Raji (cell line): ENCODE results near the gene COL13A1.

Experiments
- POLR2A ChIP-seq: IDR thresholded peaks from 2 replicates; pipeline ENCODE4 v1.6.1; 2011; ENCODE audit warnings: low read depth, low read length, control low read depth; ENCODE audit not compliant: insufficient read depth

The COL13A1 gene

GRCh38 chr10:69845574-69846292 lies 44.0 kb downstream of the COL13A1 start:
- no peak for TF ChIP-seq POLR2A

DNA sequence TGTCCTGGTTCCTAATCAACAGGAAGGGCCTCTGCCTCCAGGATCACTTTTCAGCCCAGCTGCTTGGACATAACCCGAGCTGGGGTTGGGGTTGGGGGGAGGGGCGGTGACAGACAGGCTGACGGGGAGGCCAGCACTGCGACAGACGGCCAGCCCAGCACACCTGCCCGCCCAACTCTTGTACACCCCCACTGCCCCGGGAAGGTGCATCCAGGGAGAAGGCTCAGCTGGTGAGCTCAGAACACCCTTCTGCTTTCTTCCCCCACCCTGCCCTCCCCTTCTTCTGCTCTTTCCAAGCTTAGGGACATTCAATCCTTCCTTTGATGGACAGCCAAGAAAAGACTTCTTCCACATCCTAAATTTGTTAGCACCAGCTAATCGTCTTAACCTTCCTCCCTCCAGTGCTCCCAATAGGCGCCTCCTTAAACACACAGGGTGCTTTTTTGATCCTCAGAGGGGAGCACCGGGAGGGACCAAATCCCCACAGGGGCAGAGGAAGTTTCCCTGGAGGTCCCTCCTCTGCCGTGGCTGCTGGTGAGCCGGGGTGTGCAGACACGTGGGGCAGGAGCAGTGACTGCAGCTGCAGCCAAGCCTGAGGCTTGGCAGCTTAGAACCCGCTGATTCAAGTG lies 44.7 kb downstream of the COL13A1 start:
- TF ChIP-seq POLR2A = no peak

GRCh38 chr10:69847458-69847857 lies 45.8 kb downstream of the COL13A1 start:
- no peak for TF ChIP-seq POLR2A

DNA sequence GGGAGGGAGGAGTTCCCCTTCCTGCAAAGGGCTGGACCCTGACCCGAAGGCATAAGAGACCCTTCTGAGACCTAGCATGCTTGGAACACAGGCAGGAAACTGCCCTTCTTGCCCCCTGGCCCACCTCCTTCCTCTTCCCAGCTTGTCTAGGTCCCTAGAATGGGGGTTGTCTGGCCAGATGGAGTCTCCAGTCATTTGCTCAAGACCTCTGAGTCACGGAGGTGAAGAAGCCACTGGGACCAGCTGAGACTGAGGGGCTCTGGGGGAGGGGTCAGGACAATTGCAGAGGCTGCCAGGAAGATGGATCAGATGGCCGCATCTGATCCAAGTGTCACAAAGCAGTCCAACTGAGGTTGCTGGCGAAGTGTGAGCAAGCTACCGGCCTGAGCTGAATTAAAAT lies 46.2 kb downstream of the COL13A1 start:
- no peak for TF ChIP-seq POLR2A

DNA sequence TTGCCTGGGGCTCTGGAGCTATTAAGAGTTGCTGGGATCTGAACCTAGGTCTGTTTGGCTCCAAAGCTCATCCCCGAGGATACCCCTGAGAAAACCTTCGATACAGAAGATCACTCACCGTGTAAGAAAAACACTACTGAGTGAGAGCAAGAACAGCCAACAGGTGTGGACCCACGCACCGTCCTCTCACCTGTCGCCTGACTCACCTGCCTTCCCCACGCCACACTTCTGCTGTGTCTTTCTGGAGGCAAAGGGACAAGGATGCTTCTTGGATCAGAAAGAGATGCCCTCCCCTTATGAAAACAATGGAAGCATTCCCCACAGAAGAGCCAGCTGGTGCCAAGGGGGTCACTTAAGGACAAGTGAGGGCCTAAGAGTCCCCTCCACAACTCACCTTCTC lies 46.7 kb downstream of the COL13A1 start:
- no peak for TF ChIP-seq POLR2A

DNA sequence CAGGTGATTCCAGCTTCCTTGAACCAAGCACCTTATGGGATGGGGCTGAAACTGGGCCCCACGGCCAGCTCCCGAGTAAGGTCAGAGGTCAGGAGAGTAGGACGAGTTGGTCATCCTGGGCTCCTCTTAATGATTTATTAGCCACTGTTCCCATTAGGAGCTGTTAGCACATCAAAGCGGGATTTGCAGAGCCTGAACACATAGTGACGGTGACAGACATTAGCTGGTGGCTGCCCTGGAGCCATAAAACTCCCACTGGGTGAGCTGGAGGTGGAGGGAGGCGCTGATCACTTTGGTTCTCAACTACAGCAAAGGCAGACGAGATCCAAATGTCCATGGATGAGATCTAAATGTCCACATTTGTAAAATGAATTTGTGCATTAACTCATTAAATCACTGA lies 48.1 kb downstream of the COL13A1 start:
- no peak for TF ChIP-seq POLR2A

DNA sequence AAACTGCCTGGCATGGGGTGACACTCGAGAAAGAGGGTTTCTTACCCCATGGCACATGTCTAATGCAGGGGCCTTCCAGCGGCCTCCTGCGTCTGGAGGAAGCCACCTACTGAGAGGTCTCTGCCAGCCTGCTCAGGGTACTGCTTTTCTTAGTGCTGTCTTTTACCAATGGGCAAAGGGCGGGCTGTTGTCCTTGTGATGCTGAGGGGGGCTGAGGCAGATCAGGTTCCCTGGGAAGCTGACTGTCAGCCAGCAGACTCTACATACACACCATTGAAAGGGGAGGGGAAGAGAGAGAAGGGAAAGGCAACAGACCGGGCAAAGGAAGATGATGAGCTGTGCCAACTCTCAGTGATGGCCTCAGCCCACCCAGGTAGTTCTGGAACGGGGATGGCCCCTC lies 48.7 kb downstream of the COL13A1 start:
- no peak for TF ChIP-seq POLR2A

DNA sequence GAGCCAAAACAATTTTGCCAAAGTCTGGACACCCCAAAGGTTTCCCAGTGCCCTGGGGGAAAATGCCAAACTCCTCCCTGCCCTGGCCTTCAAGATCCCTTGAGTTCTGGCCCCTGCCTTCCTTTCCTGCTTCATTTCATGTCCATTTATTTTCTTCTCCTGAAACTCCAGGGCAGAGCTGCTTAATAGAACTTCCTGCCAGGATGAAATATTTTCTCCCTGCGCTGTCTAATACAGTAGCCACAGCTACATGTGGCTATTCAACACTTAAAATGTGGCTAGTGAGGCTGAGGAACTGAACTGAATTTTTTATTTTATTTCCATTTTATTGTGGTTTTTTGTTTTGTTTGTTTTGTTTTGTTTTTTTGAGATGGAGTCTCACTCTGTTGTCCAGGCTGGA lies 49.6 kb downstream of the COL13A1 start:
- TF ChIP-seq POLR2A = no peak

DNA sequence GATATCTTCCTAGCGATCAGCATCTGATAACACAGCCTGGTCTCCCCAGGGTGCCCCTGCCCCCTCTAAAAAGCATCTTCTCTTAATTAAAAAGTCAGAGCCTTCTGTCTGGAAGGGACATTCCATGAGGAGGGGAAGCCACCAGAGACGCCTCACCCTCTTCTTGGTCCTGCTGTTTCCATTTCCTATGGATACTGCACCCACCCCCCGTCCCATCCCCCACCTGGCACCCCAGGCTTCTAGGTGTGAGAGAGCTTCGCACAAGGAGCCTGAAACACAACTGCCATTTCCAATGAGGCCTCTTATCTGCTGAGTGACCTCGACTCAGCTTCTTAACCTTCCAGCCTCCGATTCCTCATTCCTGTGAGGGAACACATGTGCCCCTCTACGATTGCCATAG lies 51.4 kb downstream of the COL13A1 start:
- TF ChIP-seq POLR2A = no peak

DNA sequence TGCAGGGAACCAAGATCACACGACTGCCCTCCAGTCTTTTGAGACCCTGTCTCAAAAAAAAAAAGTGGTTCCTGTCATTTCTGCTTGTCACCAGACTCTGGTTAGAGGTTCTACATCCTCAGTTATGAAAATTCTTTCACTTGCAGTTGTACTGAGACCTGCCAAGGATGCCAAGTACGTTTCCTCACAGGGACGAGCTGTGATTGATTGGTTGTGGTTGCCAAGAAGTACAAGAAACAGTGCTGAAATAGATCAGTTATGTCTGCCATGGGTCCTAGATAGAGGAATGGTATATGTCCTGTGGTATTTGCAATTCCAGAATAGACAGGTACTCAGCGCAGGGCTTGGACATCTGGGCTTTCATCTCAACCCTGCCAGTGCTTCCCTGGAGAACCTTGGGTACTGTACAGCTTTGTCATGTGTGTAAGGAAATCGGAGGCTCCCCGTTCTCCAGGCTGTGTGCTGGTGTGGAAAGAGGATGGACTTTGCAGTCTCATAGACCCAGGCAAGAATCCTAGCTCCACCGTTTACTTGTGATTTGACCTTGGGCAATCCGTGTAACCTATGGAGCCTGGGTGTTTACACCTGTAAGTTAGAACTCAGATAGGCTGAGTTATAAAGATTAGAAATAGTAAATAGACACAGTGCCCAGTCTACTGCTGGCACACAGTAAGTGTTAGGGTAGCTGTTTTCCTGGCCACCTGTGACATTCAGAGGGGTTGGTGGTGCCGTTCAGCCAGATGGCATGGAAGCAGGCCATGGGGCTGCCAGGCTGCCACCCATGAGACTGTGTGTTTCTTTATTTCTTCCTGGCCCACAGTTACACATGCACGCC lies 53.0 kb downstream of the COL13A1 start:
- TF ChIP-seq POLR2A = no peak

GRCh38 chr10:69855346-69856111 lies 53.8 kb downstream of the COL13A1 start:
- no peak for TF ChIP-seq POLR2A

GRCh38 chr10:69856601-69857166 lies 55.0 kb downstream of the COL13A1 start:
- no peak for TF ChIP-seq POLR2A

DNA sequence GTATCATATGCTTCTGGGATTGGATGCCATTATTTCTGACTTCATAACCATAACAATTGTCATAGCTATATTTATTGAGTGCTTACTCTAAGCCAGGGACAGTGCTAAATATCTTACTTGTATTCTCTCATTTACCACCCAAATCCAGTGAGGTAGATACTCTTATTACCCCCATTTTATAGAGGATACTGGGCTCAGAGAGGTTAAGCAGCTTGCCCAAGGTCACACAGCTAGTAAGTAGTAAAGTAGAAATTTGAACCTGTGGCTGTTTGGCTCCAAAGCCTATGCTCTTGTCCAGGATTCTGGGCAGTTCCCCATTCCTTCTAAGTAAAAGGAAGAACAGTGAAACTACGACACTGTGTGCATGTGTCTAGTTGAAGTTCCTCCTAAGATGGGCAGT lies 56.5 kb downstream of the COL13A1 start:
- TF ChIP-seq POLR2A = no peak

- no peak for TF ChIP-seq POLR2A
Observed at GRCh38 chr10:69860271-69860670, 58.6 kb downstream of the COL13A1 start.

DNA sequence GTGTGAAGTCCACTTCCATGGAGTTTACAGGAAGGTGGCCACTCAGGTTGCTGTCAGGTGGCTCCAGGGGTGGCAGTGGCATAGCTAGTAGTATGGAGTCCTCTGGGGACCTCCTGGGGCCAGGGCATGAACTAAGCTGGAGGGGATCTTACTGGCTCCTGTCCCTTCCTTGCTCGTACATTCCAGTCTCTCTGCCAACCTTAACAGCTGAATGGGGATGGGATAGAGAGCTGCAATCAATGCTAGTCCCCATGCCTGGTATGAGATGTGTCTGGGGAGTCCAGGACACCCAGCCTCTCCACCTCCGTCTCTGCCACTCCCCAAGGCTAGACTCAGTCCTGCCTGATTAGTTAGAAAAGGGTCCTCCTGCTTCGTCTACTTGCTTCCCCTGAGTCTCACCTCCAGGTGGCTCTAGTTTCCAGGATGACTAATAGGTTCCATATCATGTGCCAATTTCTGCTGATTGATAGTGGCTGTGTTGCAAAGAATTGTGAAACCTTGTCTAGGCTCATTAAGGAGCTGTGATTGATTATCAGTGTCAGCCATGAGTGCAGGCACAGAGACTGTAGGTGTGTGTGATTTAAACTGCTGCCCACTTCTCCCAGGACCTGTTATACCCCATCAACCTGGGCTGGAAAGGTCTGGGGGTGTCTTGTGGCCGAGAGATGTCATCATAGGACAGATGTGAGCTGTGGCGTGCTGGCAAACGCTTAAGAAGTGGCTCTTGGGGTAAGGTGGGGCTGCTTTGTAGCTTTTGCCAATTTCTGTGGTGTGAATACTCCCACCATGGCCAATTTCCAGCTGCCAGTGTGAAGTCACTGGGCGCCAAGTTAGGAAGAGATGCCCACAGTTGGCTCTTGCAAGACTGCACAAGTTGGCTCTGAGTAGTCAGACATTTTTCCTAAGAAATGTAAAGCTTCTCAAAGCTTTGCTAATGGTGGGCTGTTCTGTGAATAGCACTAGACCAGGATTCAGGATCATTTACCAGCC lies 59.8 kb downstream of the COL13A1 start:
- no peak for TF ChIP-seq POLR2A
